CD4-positive, alpha-beta memory T cell (primary cell): ENCODE data around the gene TSC22D1. TPM values are rescaled to one million over a fixed set of nuclear protein-coding genes. Genes with fewer than 3 reads are reported as not detected.

Source experiments
- CTCF ChIA-PET: fragments of 350-600 bp; sonication (Branson Sonifier 250); formaldehyde crosslinking; loops from one replicate; lab custom pipeline; 2021; ENCODE audit warnings: inconsistent platforms; ENCODE audit not compliant: partially characterized antibody; lab: Charles Lee
- POLR2A ChIA-PET: fragments of 350-600 bp; sonication (Branson Sonifier 250); formaldehyde crosslinking; loops from one replicate; lab custom pipeline; 2021; ENCODE audit not compliant: partially characterized antibody; lab: Charles Lee
- DNase-seq, 5 donors: peaks; one replicate each; pipeline versions ENCODE4 v3.0.0 to v3.0.0-alpha.2; 2020 to 2022; ENCODE audit warnings: mixed read lengths in 1 of 5
- H3K27ac ChIP-seq: one replicate; pipeline ENCODE4 v1.7.0; 2013; ENCODE audit warnings: low read depth, low read length
- H3K27me3 ChIP-seq: 2 replicates; pipeline ENCODE4 v1.7.0; 2013; ENCODE audit warnings: mild to moderate bottlenecking, low read length, moderate library complexity; ENCODE audit not compliant: insufficient read depth
- H3K36me3 ChIP-seq: 2 replicates; pipeline ENCODE4 v1.7.0; 2013; ENCODE audit warnings: mild to moderate bottlenecking, low read length, moderate library complexity; ENCODE audit not compliant: insufficient read depth
- H3K4me1 ChIP-seq: 2 replicates; pipeline ENCODE4 v1.7.0; 2013; ENCODE audit warnings: mild to moderate bottlenecking, low read length, moderate library complexity; ENCODE audit not compliant: insufficient read depth
- H3K4me3 ChIP-seq, 2 donors: one replicate each; pipeline ENCODE4 v1.7.0; 2013; ENCODE audit warnings: low read length in 2 of 2, mild to moderate bottlenecking in 1 of 2
- H3K9me3 ChIP-seq, 2 donors: one replicate each; pipeline ENCODE4 v1.7.0; 2013; ENCODE audit warnings: low read length in 2 of 2, control low read depth in 1 of 2; ENCODE audit not compliant: control insufficient read depth in 1 of 2
- H3K27ac Mint-ChIP-seq, 7 donors: one replicate each; pipeline ENCODE4 v1.8.0; 2020 to 2021; ENCODE audit warnings: mixed read lengths in 7 of 7, mild to moderate bottlenecking in 6 of 7, inconsistent platforms in 3 of 7, moderate library complexity in 3 of 7
- H3K27me3 Mint-ChIP-seq, 2 donors: one replicate each; pipeline ENCODE4 v1.8.0; 2020 to 2021; ENCODE audit warnings: mixed read lengths in 2 of 2
- H3K36me3 Mint-ChIP-seq, 2 donors: one replicate each; pipeline ENCODE4 v1.8.0; 2020 to 2021; ENCODE audit warnings: mixed read lengths in 2 of 2, inconsistent platforms in 1 of 2, mild to moderate bottlenecking in 1 of 2
- H3K4me1 Mint-ChIP-seq, 4 donors: one replicate each; pipeline ENCODE4 v1.8.0; 2020 to 2021; ENCODE audit warnings: mixed read lengths in 4 of 4, mild to moderate bottlenecking in 1 of 4
- H3K4me3 Mint-ChIP-seq, 8 donors: one replicate each; pipeline ENCODE4 v1.8.0; 2020 to 2021; ENCODE audit warnings: mixed read lengths in 8 of 8, mild to moderate bottlenecking in 7 of 8, moderate library complexity in 6 of 8, inconsistent platforms in 3 of 8
- H3K9me3 Mint-ChIP-seq, 8 donors: one replicate each; pipeline ENCODE4 v1.8.0; 2020 to 2021; ENCODE audit warnings: mixed read lengths in 8 of 8, mild to moderate bottlenecking in 5 of 8, inconsistent platforms in 3 of 8, moderate library complexity in 1 of 8
- intact Hi-C: fragments of 100-400 bp; cut with micrococcal nuclease; formaldehyde crosslinking; loops from one replicate; pipeline ENCODE4 v1.15.1; 2023
- polyA plus RNA-seq, 2 donors: library from polyadenylated mRNA; unstranded; fragments of 300-500 nt; fragmentation: Illumina TruSeq; gene quantifications; one replicate each; pipeline ENCODE4 v1.2.3, GENCODE V29; 2021
- total RNA-seq, 2 experiments: library from RNA; stranded (reverse); gene quantifications; one replicate each; pipeline ENCODE4 v1.2.3, GENCODE V29; 2021

TSC22D1 gene
- total and polyA plus RNA-seq, 4 experiments from 2014 or later: 2.6 to 38.1 (median 22.8) TPM

DNA sequence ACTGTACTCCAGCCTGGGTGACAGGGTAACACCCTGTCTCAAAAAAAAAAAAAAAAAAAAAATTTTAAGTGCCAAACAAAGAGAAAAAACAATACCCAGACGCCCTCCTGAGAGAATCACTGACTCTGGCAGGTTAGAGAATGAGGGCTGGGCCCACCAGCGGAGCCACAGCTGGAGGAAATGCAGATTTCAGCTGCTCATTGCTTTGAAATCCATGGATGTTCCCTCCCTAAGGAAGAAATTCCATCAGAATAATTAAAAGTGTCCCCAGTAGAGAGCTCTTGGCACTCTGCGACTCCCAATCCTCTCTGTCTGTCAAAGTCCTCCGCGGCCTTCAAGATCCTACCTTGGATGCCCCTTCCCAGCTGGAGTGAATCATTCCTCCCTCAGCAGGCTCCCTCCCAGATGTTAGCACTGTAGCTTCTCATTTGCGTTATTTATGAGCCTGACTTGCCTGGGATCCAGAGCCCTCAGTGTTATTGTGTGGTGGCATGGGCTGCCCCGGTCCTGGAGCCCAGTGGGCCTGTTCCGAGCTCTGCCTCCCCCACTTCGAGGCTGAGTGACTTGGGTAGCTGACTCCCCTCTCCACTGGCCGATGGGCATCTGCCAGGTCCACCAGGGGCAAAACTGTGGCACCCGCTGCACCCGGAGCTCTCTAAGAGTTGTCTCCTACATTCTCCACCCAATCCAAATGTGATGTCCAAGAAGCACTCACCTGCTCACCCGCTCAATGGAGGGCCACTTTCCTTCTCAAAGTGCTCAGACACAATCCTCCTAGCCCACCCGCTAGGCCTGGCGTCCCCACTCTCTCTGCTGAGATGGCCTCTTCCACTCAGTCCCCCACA, 155.5 kb downstream of the TSC22D1 start:
- H3K36me3 Mint-ChIP-seq: no peaks in the 10 kb centered on the region
- no peaks in the 10 kb centered on the region for H3K4me1 ChIP-seq
- H3K27ac ChIP-seq: no peak overlapping the region
- peak overlapping the region in 1 of 7 donors; percentile 31 for H3K27ac Mint-ChIP-seq
- ChIA-PET POLR2A (no interaction called here), CTCF (interaction anchor here (1.2 kb wide), 1 partner anchor 513 kb away, joined by 3 read pairs; no protein-coding TSS in a partner anchor)
- H3K36me3 ChIP-seq: no peaks in the 10 kb centered on the region
- H3K4me3 ChIP-seq: no peak overlapping the region
- no peaks in the 10 kb centered on the region for H3K4me1 Mint-ChIP-seq
- intact Hi-C loops: no loop called here
- H3K9me3 Mint-ChIP-seq: peaks cover 0 to 2% (median 0%) of the 10 kb centered on the region in 8 donors
- peaks cover 11 to 33% of the 10 kb centered on the region in 2 donors for H3K27me3 Mint-ChIP-seq
- no peaks in the 10 kb centered on the region for H3K9me3 ChIP-seq
- H3K27me3 ChIP-seq: no peaks in the 10 kb centered on the region
- DNase-seq: no peak
- no peak overlapping the region for H3K4me3 Mint-ChIP-seq

DNA sequence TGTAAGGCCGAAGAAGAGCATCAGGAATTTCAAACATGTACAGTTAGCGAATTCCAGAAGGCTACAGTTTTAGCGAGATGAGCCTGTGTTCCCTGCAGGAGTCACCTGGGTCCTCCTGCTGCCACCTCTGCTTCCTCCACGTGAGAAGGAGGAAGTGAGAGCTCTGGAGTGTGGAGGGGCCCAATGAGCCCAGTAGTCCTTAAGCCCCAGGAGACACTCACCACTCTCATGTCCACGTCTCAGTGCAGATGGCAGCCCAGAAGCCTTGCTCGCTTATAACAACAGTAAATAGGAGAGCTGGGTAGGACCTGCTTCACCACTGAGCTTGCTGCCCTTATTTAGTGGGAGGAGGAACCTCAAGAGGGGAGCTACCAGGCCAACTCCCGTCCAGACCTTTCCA, 158.3 kb downstream of the TSC22D1 start:
- Mint-ChIP-seq H3K36me3 (no peaks in the 10 kb centered on the region), H3K27ac (no peak overlapping the region), H3K9me3 (no peaks in the 10 kb centered on the region), H3K27me3 (peaks cover 9 to 12% of the 10 kb centered on the region in 2 donors), H3K4me3 (no peak overlapping the region), H3K4me1 (no peaks in the 10 kb centered on the region)
- H3K9me3 ChIP-seq: no peaks in the 10 kb centered on the region
- intact Hi-C loops: no loop called here
- H3K4me3 ChIP-seq: no peak overlapping the region
- POLR2A ChIA-PET: no interaction called here
- H3K36me3 ChIP-seq: no peaks in the 10 kb centered on the region
- no peaks in the 10 kb centered on the region for H3K27me3 ChIP-seq
- no peaks in the 10 kb centered on the region for H3K4me1 ChIP-seq
- CTCF ChIA-PET: no interaction called here
- H3K27ac ChIP-seq: no peak overlapping the region
- DNase-seq: no peak

DNA sequence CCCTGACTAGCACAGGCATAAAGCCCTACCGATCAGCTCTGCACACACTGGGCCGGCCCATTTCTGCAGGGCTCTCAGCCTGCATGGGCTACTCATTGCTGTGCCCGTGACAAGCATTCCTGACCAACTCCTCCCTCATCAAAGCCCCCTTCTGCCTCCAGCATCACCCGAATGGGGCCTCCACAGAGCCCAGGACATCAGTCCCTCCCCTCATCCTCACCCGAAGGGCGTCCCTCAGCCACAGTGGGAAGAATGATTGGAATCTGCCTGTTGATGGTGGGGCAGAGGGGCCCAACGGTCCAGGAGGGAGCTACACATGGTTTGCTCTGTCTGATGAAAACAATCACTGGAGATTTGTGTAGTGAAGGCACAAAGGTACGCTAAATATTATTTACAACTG, 158.7 kb downstream of the TSC22D1 start:
- no peak overlapping the region for H3K4me3 Mint-ChIP-seq
- no peaks in the 10 kb centered on the region for H3K9me3 Mint-ChIP-seq
- no peaks in the 10 kb centered on the region for H3K4me1 Mint-ChIP-seq
- no peaks in the 10 kb centered on the region for H3K36me3 ChIP-seq
- peaks cover 7 to 11% of the 10 kb centered on the region in 2 donors for H3K27me3 Mint-ChIP-seq
- H3K36me3 Mint-ChIP-seq: no peaks in the 10 kb centered on the region
- no peak overlapping the region for H3K27ac ChIP-seq
- H3K27ac Mint-ChIP-seq: no peak overlapping the region
- no peaks in the 10 kb centered on the region for H3K4me1 ChIP-seq
- DNase-seq: no peak
- no peaks in the 10 kb centered on the region for H3K9me3 ChIP-seq
- CTCF ChIA-PET: no interaction called here
- POLR2A ChIA-PET: no interaction called here
- intact Hi-C loops: no loop called here
- no peak overlapping the region for H3K4me3 ChIP-seq
- H3K27me3 ChIP-seq: no peaks in the 10 kb centered on the region

DNA sequence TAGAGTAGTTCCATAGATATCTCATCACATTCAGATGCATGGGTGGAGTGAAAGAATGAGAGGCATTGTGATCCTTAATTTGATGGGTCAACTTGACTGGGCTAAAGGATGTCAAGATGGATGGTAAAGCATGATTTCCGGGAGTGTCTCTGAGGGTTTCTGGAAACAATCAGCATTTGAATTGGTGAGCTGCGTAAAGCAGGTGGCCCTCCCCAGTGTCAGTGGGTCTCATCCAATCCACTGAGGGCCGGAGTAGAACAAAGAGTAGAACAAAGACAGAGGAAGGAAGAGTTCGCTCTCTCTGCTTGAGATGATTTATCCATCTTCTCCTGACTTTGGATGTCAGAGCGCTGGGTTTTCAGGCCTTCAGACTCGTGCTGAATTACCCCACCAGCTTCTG, 159.4 kb downstream of the TSC22D1 start:
- Mint-ChIP-seq H3K36me3 (no peaks in the 10 kb centered on the region), H3K9me3 (no peaks in the 10 kb centered on the region), H3K27me3 (peaks cover 3% of the 10 kb centered on the region in 2 donors), H3K4me3 (no peak overlapping the region), H3K27ac (no peak overlapping the region), H3K4me1 (peaks cover 0 to 1% (median 0%) of the 10 kb centered on the region in 4 donors)
- POLR2A ChIA-PET: no interaction called here
- H3K36me3 ChIP-seq: no peaks in the 10 kb centered on the region
- H3K9me3 ChIP-seq: no peaks in the 10 kb centered on the region
- H3K27me3 ChIP-seq: no peaks in the 10 kb centered on the region
- H3K27ac ChIP-seq: no peak overlapping the region
- CTCF ChIA-PET: no interaction called here
- H3K4me3 ChIP-seq: no peak overlapping the region
- H3K4me1 ChIP-seq: no peaks in the 10 kb centered on the region
- intact Hi-C loops: no loop called here
- DNase-seq: no peak

DNA sequence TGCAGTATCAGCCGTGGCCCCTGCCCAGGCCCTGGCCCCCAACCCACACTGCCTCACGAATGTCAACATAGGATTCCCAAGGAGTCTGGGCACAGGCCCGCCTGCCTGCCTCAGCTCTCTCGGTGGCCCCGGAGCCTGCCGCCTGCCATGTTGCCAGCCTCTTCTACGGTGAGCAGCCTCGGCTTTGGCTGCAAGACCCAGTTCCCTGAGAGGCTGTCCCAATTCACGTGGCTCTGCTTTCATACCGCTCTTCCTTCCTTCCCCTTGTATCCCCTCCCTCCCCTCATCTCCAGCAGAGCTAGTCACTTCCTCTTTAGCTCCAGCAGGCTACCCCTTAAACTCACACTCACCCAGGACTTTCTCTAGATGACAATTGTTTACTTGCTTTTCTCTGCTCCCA, 159.8 kb downstream of the TSC22D1 start:
- H3K9me3 ChIP-seq: no peaks in the 10 kb centered on the region
- H3K27ac ChIP-seq: no peak overlapping the region
- intact Hi-C loops: no loop called here
- H3K36me3 Mint-ChIP-seq: no peaks in the 10 kb centered on the region
- no peak overlapping the region for H3K27ac Mint-ChIP-seq
- peaks cover 0 to 1% (median 0%) of the 10 kb centered on the region in 4 donors for H3K4me1 Mint-ChIP-seq
- no peak overlapping the region for H3K4me3 ChIP-seq
- H3K27me3 Mint-ChIP-seq: peaks cover 1 to 2% of the 10 kb centered on the region in 2 donors
- no peak overlapping the region for H3K4me3 Mint-ChIP-seq
- no peaks in the 10 kb centered on the region for H3K4me1 ChIP-seq
- POLR2A ChIA-PET: no interaction called here
- no peaks in the 10 kb centered on the region for H3K36me3 ChIP-seq
- CTCF ChIA-PET: no interaction called here
- no peaks in the 10 kb centered on the region for H3K9me3 Mint-ChIP-seq
- no peaks in the 10 kb centered on the region for H3K27me3 ChIP-seq
- DNase-seq: no peak

DNA sequence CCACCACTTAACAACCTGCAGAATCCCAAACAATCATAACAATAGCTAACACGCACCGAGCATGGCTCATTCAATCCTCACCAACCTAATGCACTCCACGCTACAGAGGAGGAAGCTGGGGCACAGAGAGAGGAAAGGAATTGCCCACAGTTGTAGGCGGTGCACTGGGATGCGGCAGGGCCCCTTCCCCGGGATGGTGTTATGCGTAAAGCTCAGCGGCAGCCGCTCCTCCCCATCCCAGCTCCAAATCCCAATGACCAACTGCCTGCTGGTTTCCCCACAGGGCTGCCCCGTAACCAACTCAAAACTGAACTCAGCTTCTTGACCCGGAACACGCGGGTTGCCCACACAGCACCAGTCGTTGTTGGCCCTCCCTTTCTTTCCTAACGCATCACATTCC, 160.3 kb downstream of the TSC22D1 start:
- intact Hi-C loops: no loop called here
- CTCF ChIA-PET: no interaction called here
- POLR2A ChIA-PET: no interaction called here
- Mint-ChIP-seq H3K4me3 (no peak overlapping the region), H3K27me3 (peaks cover under 1 to 2% of the 10 kb centered on the region in 2 donors), H3K36me3 (no peaks in the 10 kb centered on the region), H3K4me1 (peaks cover 0 to 1% (median 0%) of the 10 kb centered on the region in 4 donors), H3K9me3 (no peaks in the 10 kb centered on the region), H3K27ac (no peak overlapping the region)
- H3K27ac ChIP-seq: no peak overlapping the region
- DNase-seq: no peak
- no peaks in the 10 kb centered on the region for H3K36me3 ChIP-seq
- no peaks in the 10 kb centered on the region for H3K9me3 ChIP-seq
- H3K4me3 ChIP-seq: no peak overlapping the region
- no peaks in the 10 kb centered on the region for H3K27me3 ChIP-seq
- H3K4me1 ChIP-seq: no peaks in the 10 kb centered on the region

DNA sequence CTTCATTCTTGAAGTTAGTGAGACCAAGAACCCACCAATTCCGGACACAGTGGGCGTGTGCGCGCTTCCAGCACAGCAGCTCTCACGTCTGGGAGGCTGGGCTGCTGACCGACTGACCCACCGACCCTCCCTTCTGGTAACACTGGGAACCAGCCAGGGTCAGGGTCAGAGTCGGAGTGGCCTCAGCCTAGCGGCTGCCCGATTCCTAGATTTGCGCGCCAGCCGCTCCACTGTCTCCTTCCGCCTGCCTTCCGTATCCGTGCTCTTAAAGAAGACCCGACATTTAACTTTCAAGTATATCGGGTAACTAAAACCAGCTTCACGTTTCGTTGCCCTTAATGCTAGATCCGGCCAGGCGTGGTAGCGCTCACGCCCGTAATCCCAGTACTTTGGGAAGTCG, 161.4 kb downstream of the TSC22D1 start:
- H3K27ac Mint-ChIP-seq: no peak overlapping the region
- no peaks in the 10 kb centered on the region for H3K36me3 ChIP-seq

More for the DNA sequence above, 161.4 kb downstream of the TSC22D1 start:
- Histone ChIP-seq H3K27ac (no peak overlapping the region), H3K9me3 (no peaks in the 10 kb centered on the region), H3K4me3 (no peak overlapping the region), H3K4me1 (no peaks in the 10 kb centered on the region), H3K27me3 (no peaks in the 10 kb centered on the region)
- no peaks in the 10 kb centered on the region for H3K36me3 Mint-ChIP-seq
- ChIA-PET CTCF (interaction anchor here (0.6 kb wide), 1 partner anchor 369 kb away, joined by 3 read pairs; no protein-coding TSS in a partner anchor), POLR2A (no interaction called here)
- intact Hi-C loops: no loop called here
- DNase-seq: no peak
- peaks cover 0 to 1% (median 0%) of the 10 kb centered on the region in 4 donors for H3K4me1 Mint-ChIP-seq
- H3K27me3 Mint-ChIP-seq: peaks cover 1 to 6% of the 10 kb centered on the region in 2 donors
- peak overlapping the region in 1 of 8 donors; percentile 24 for H3K4me3 Mint-ChIP-seq
- H3K9me3 Mint-ChIP-seq: no peaks in the 10 kb centered on the region
